ENCODE data around the gene BLACAT1. TPM values are rescaled to one million over a fixed set of nuclear protein-coding genes. Genes with fewer than 3 reads are reported as not detected.
"Not testable (repeated sequence)": the region's sequence is repeated elsewhere in the genome, so short reads cannot be mapped to it uniquely, and the experiment has no call there.

BLACAT1 gene
- total RNA-seq, 4 donors from 2014 or later, result 0.26 TPM; not detected in 3

- 90 to 92% methylated on average over 6 of the region's 6 CpGs for whole genome bisulfite sequencing, 2 donors
- TF ChIP-seq CTCF (IDR thresholded peaks at IDR 0.05) (no peak), POLR2A (IDR thresholded peaks at IDR 0.05) (no peak)
- H3K4me3 ChIP-seq (ENCODE audit: low read depth, poor library complexity, severe bottlenecking), result no peak overlapping the region
- DNase-seq (ENCODE audit: low spot score in 2 of 2), result no peak
- intact Hi-C loops (cut with DNase I; ENCODE audit: low total_unique reads), result loop anchor here (5.0 to 10.0 kb wide), 2 partner anchors 36 to 151 kb away; no protein-coding TSS in a partner anchor
Observed at GRCh38 chr1:205486258-205486657, 30.4 kb upstream of the BLACAT1 start.

- 26 to 36% methylated on average over 11 of the region's 13 CpGs for WGBS, 2 donors
- intact Hi-C loops (cut with DNase I; ENCODE audit: low total_unique reads), result loop anchor here (5.0 to 10.0 kb wide), 2 partner anchors 37 to 150 kb away; no protein-coding TSS in a partner anchor
Observed at GRCh38 chr1:205484985-205485967, 29.4 kb upstream of the BLACAT1 start.

GRCh38 chr1:205483372-205483771 is 27.5 kb upstream of the BLACAT1 start:
- intact Hi-C loops (cut with DNase I; ENCODE audit: low total_unique reads), result loop anchor here (10.0 kb wide), 1 partner anchor 149 kb away; no protein-coding TSS in a partner anchor
- no peak overlapping the region for H3K4me3 ChIP-seq (ENCODE audit: low read depth, poor library complexity, severe bottlenecking)
- no peak for DNase-seq (ENCODE audit: low spot score in 2 of 2)
- TF ChIP-seq CTCF (IDR thresholded peaks at IDR 0.05) (no peak), POLR2A (IDR thresholded peaks at IDR 0.05) (no peak)
- WGBS, 2 donors, result 29 to 43% methylated on average over 2 of the region's 2 CpGs

More at GRCh38 chr1:205484985-205485967, 29.4 kb upstream of the BLACAT1 start:
- DNase-seq (ENCODE audit: low spot score in 2 of 2), result no peak
- TF ChIP-seq CTCF (IDR thresholded peaks at IDR 0.05), result peak in 1 of 3 donors; percentile 83
- TF ChIP-seq POLR2A (IDR thresholded peaks at IDR 0.05), result no peak
- H3K4me3 ChIP-seq (ENCODE audit: low read depth, poor library complexity, severe bottlenecking), result no peak overlapping the region

- H3K4me3 ChIP-seq (ENCODE audit: low read depth, poor library complexity, severe bottlenecking); DNase-seq (ENCODE audit: low spot score in 2 of 2): not testable (repeated sequence)
- intact Hi-C loops (cut with DNase I; ENCODE audit: low total_unique reads), result loop anchor here (10.0 kb wide), 1 partner anchor 148 kb away; no protein-coding TSS in a partner anchor
- 92 to 93% methylated on average over 11 of the region's 11 CpGs for WGBS, 2 donors
Observed at GRCh38 chr1:205482587-205482986, 26.7 kb upstream of the BLACAT1 start.

- TF ChIP-seq POLR2A (IDR thresholded peaks at IDR 0.05) (no peak), CTCF (IDR thresholded peaks at IDR 0.05) (no peak)
- no peak for DNase-seq (ENCODE audit: low spot score in 2 of 2)
- 33 to 38% methylated on average over 13 to 15 of the region's 15 CpGs for WGBS, 2 donors
- intact Hi-C loops (cut with DNase I; ENCODE audit: low total_unique reads), result loop anchor here (10.0 kb wide), 1 partner anchor 147 kb away; no protein-coding TSS in a partner anchor
- no peak overlapping the region for H3K4me3 ChIP-seq (ENCODE audit: low read depth, poor library complexity, severe bottlenecking)
Observed at GRCh38 chr1:205481629-205482151, 25.8 kb upstream of the BLACAT1 start.

GRCh38 chr1:205481218-205481617 is 25.4 kb upstream of the BLACAT1 start:
- intact Hi-C loops (cut with DNase I; ENCODE audit: low total_unique reads), result loop anchor here (10.0 kb wide), 1 partner anchor 146 kb away; no protein-coding TSS in a partner anchor
- no peak for DNase-seq (ENCODE audit: low spot score in 2 of 2)
- 38 to 43% methylated on average over 11 of the region's 11 CpGs for WGBS, 2 donors
- H3K4me3 ChIP-seq (ENCODE audit: low read depth, poor library complexity, severe bottlenecking), result no peak overlapping the region
- TF ChIP-seq CTCF (IDR thresholded peaks at IDR 0.05) (no peak), POLR2A (IDR thresholded peaks at IDR 0.05) (no peak)

All from lower leg skin (tissue), 4 donors.